ENCODE results near the gene NRXN3.

GRCh38 chr14:79724934-79725717 lies 1555.0 kb downstream of the NRXN3 start:
- TF ChIP-seq, protein P1, sequence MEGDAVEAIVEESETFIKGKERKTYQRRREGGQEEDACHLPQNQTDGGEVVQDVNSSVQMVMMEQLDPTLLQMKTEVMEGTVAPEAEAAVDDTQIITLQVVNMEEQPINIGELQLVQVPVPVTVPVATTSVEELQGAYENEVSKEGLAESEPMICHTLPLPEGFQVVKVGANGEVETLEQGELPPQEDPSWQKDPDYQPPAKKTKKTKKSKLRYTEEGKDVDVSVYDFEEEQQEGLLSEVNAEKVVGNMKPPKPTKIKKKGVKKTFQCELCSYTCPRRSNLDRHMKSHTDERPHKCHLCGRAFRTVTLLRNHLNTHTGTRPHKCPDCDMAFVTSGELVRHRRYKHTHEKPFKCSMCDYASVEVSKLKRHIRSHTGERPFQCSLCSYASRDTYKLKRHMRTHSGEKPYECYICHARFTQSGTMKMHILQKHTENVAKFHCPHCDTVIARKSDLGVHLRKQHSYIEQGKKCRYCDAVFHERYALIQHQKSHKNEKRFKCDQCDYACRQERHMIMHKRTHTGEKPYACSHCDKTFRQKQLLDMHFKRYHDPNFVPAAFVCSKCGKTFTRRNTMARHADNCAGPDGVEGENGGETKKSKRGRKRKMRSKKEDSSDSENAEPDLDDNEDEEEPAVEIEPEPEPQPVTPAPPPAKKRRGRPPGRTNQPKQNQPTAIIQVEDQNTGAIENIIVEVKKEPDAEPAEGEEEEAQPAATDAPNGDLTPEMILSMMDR (CRISPR knock-in tag; IDR thresholded peaks at IDR 0.05) = no peak
- TF ChIP-seq EEA1 (CRISPR knock-in tag; IDR thresholded peaks at IDR 0.05; ENCODE audit: borderline replicate concordance) = no peak

All from HepG2 (cell line).